K562 (cell line): ENCODE measurements around the gene ICA1. TPM values are rescaled to one million over a fixed set of nuclear protein-coding genes. Genes with fewer than 3 reads are reported as not detected.

Source experiments
- ATAC-seq: fragments of 200-7000 bp; cut with Tn5 transposase; 3 replicates; pipeline ENCODE4 v1.9.1; 2020; ENCODE audit warnings: moderate library complexity
- BruUV-seq: library from RNA; stranded (reverse); fragments of 400-500 nt; replicated peaks from 2 replicates; lab custom pipeline; 2021; lab: Mats Ljungman, UMichigan
- CTCF ChIA-PET: fragments of 300-600 bp; formaldehyde crosslinking; extraction: SDS; loops from one replicate; lab custom pipeline; 2021; ENCODE audit warnings: low intra/inter-chr PET ratio; lab: Yijun Ruan, JAX
- POLR2A ChIA-PET: fragments of 300-600, 350-650 bp; sonication (Branson Sonifier 250); formaldehyde crosslinking; extraction: SDS; loops from one replicate; lab custom pipeline; 2021; ENCODE audit warnings: antibody characterized with exemption, inconsistent platforms; lab: Yijun Ruan, JAX
- DNase-seq, 4 experiments: peaks; one replicate each; pipeline versions ENCODE4 v3.0.0 to v3.0.0-alpha.2; 2011 to 2018; ENCODE audit warnings: low spot score in 3 of 4, mixed read lengths in 3 of 4; ENCODE audit errors: extremely low read depth in 1 of 4
- FAIRE-seq: peaks from 2 replicates; lab custom pipeline; 2011; peaks lifted over from hg19 to GRCh38; lab: Jason Lieb, UNC
- H2AFZ ChIP-seq: 2 replicates; pipeline ENCODE4 v1.6.0; 2011; ENCODE audit warnings: low read depth, low read length, control low read depth, inconsistent platforms
- H3K27ac ChIP-seq: fragments of 200-600 bp; 3 replicates; pipeline ENCODE4 v1.8.0; 2011; ENCODE audit warnings: low read depth, mild to moderate bottlenecking, control low read depth, inconsistent platforms, low read length, moderate library complexity, mixed read lengths; ENCODE audit errors: extremely low read depth
- H3K27me3 ChIP-seq, 2 experiments: fragments of 300-600 bp in 1 of 2; 2 replicates in 1 of 2; 3 replicates in 1 of 2; pipeline versions ENCODE4 v1.6.0 to v1.8.0; 2011; ENCODE audit warnings: inconsistent platforms in 2 of 2, low read length in 2 of 2, mild to moderate bottlenecking in 1 of 2, mixed read lengths in 1 of 2, moderate library complexity in 1 of 2; ENCODE audit not compliant: control insufficient read depth in 2 of 2, insufficient read depth in 2 of 2
- H3K36me3 ChIP-seq: fragments of 300-600 bp; 3 replicates; pipeline ENCODE4 v1.8.0; 2011; ENCODE audit warnings: mild to moderate bottlenecking, low read length, inconsistent platforms; ENCODE audit not compliant: control insufficient read depth, insufficient read depth
- H3K4me1 ChIP-seq, 2 experiments: fragments of 200-600 bp in 1 of 2; replicated peaks in 1 of 2; 2 replicates in 1 of 2; 3 replicates in 1 of 2; pipeline versions ENCODE4 v1.5.1 to v1.8.0; 2011; ENCODE audit warnings: inconsistent platforms in 2 of 2, low read length in 2 of 2, mild to moderate bottlenecking in 1 of 2, mixed read lengths in 1 of 2, moderate library complexity in 1 of 2; ENCODE audit not compliant: control insufficient read depth in 2 of 2, insufficient read depth in 2 of 2
- H3K4me2 ChIP-seq: 2 replicates; pipeline ENCODE4 v1.6.1; 2011; ENCODE audit warnings: low read length, control low read depth, inconsistent platforms, mixed read lengths; ENCODE audit not compliant: insufficient read depth
- H3K4me3 ChIP-seq: fragments of 200-600 bp; sonication (generic), shearing (Covaris generic); 2 replicates; pipeline ENCODE4 v1.5.1; 2016; ENCODE audit warnings: control low read depth, inconsistent platforms
- H3K79me2 ChIP-seq: fragments of 200-600 bp; 3 replicates; pipeline ENCODE4 v1.8.0; 2011; ENCODE audit warnings: low read length, inconsistent platforms; ENCODE audit not compliant: control insufficient read depth, insufficient read depth
- H3K9ac ChIP-seq, 2 experiments: 2 replicates each; pipeline versions ENCODE4 v1.6.0 to v1.6.1; 2011; ENCODE audit warnings: low read depth in 2 of 2, low read length in 2 of 2, control low read depth in 1 of 2, inconsistent platforms in 1 of 2, mild to moderate bottlenecking in 1 of 2, mixed read lengths in 1 of 2; ENCODE audit not compliant: insufficient read depth in 1 of 2
- H3K9me1 ChIP-seq: one replicate; pipeline ENCODE4 v1.6.0; 2011; ENCODE audit warnings: inconsistent platforms, mild to moderate bottlenecking, low read length, moderate library complexity; ENCODE audit not compliant: control insufficient read depth, insufficient read depth
- H3K9me3 ChIP-seq: replicated peaks from 2 replicates; pipeline ENCODE4 v1.5.1; 2011; ENCODE audit warnings: low read depth, low read length, inconsistent platforms; ENCODE audit not compliant: control insufficient read depth, insufficient read depth
- H4K20me1 ChIP-seq: replicated peaks from 2 replicates; pipeline ENCODE4 v1.6.1; 2011; ENCODE audit warnings: low read length, inconsistent platforms, mixed read lengths; ENCODE audit not compliant: control insufficient read depth, insufficient read depth
- GTF2F1 ChIP-seq: IDR thresholded peaks from 2 replicates; pipeline ENCODE4 v1.6.1; 2011; ENCODE audit warnings: low read depth, low read length, improper control_type of control experiment
- MYBL2 ChIP-seq, 2 experiments: fragments of 450-650 bp in 1 of 2; sonication (generic) in 1 of 2; formaldehyde crosslinking in 1 of 2; IDR thresholded peaks; 2 replicates each; pipeline versions ENCODE4 v1.6.1 to v1.8.1; 2017 to 2022; ENCODE audit warnings: borderline replicate concordance in 1 of 2, inconsistent platforms in 1 of 2, low read depth in 1 of 2, mild to moderate bottlenecking in 1 of 2, missing genetic modification reagents in 1 of 2, moderate library complexity in 1 of 2
- MYNN ChIP-seq, 2 experiments: sonication (generic); formaldehyde crosslinking in 1 of 2; IDR thresholded peaks; 2 replicates each; pipeline versions ENCODE4 v1.5.0 to v1.6.1; 2016 to 2020; ENCODE audit warnings: antibody characterized with exemption in 1 of 2, missing genetic modification reagents in 1 of 2
- NFYB ChIP-seq: IDR thresholded peaks from 2 replicates; pipeline ENCODE4 v1.6.1; 2011; ENCODE audit warnings: mild to moderate bottlenecking, moderate library complexity; ENCODE audit not compliant: insufficient read length; ENCODE audit errors: extremely low read depth
- OTX1 ChIP-seq: fragments of 450-650 bp; formaldehyde crosslinking; IDR thresholded peaks from 2 replicates; pipeline ENCODE4 v1.4.0; 2022; ENCODE audit warnings: mild to moderate bottlenecking
- TAF1 ChIP-seq: IDR thresholded peaks from 2 replicates; pipeline ENCODE4 v1.6.1; 2011; ENCODE audit warnings: mild to moderate bottlenecking, low read length, moderate library complexity; ENCODE audit not compliant: insufficient read depth, control insufficient read depth, severe bottlenecking; ENCODE audit errors: extremely low read depth
- ZNF224 ChIP-seq: sonication (generic); formaldehyde crosslinking; IDR thresholded peaks from 2 replicates; pipeline ENCODE4 v1.8.0; 2022; ENCODE audit warnings: mild to moderate bottlenecking, missing genetic modification reagents
- ZNF282 ChIP-seq: sonication (generic); formaldehyde crosslinking; IDR thresholded peaks from 2 replicates; pipeline ENCODE4 v1.8.1; 2023; ENCODE audit warnings: missing genetic modification reagents
- ZNF316 ChIP-seq: fragments of 450-650 bp; IDR thresholded peaks from 2 replicates; pipeline ENCODE4 v1.6.1; 2016
- WGBS: fragments of 100-300 bp; shearing (Covaris generic); methylation state at CpG from one replicate; pipeline ENCODE4 v1.1.6; 2016; ENCODE audit warnings: low coverage, mixed read lengths; ENCODE audit not compliant: insufficient coverage; ENCODE audit errors: missing lambda C conversion rate; 5-methylcytosine and 5-hydroxymethylcytosine counted together
- in situ Hi-C: fragments of 300-500 bp; cut with MboI; formaldehyde crosslinking; loops from 4 replicates; pipeline ENCODE4 v1.15.0; 2018; ENCODE audit warnings: inconsistent platforms, mixed read lengths
- intact Hi-C: fragments of 100-400 bp; cut with micrococcal nuclease; formaldehyde crosslinking; loops from 2 replicates; pipeline ENCODE4 v1.14.2; 2022
- polyA plus RNA-seq, 8 experiments: library from polyadenylated mRNA; depleted of rRNA in 4 of 8; stranded (reverse) in 5 of 8; unstranded in 3 of 8; fragments of >200 nt; fragmentation: Nextera tagmentation in 2 of 8; fragmentation: Illumina TruSeq in 1 of 8; extraction: Ambion mirVana in 2 of 8; extraction: Trizol in 1 of 8; gene quantifications; 2 replicates each; pipeline versions ENCODE4 v1.2.1 to v1.2.3, GENCODE V29; 2011 to 2014; ENCODE audit warnings: inconsistent platforms in 1 of 8, missing spikeins in 1 of 8
- total RNA-seq, 7 experiments: library from RNA; depleted of rRNA in 6 of 7; stranded (reverse); fragments of >200 nt in 6 of 7; fragmentation: Illumina TruSeq in 2 of 7; extraction: Trizol in 2 of 7; gene quantifications; 2 replicates each; pipeline versions ENCODE4 v1.2.1 to v1.2.3, GENCODE V29; 2011 to 2021; ENCODE audit warnings: low replicate concordance in 1 of 7
- TF ChIP-seq, protein P1 (sequence below), 2 experiments: fragments of 450-650 bp; conservative IDR thresholded peaks; 2 replicates each; pipeline ENCODE4 v1.6.1; 2017; ENCODE audit warnings: mild to moderate bottlenecking in 2 of 2, moderate library complexity in 2 of 2
- TF ChIP-seq, protein P2 (sequence below): fragments of 250-450 bp; sonication (Bioruptor Pico); IDR thresholded peaks from 2 replicates; pipeline ENCODE4 v1.8.0; 2022; ENCODE audit warnings: inconsistent platforms

The ICA1 gene
- total and polyA plus RNA-seq, 9 of the 15 experiments (the other 6 are each of a cell fraction or from before 2014, with no cell fraction given), result 7.1 to 22.3 (median 16.4) TPM

DNA sequence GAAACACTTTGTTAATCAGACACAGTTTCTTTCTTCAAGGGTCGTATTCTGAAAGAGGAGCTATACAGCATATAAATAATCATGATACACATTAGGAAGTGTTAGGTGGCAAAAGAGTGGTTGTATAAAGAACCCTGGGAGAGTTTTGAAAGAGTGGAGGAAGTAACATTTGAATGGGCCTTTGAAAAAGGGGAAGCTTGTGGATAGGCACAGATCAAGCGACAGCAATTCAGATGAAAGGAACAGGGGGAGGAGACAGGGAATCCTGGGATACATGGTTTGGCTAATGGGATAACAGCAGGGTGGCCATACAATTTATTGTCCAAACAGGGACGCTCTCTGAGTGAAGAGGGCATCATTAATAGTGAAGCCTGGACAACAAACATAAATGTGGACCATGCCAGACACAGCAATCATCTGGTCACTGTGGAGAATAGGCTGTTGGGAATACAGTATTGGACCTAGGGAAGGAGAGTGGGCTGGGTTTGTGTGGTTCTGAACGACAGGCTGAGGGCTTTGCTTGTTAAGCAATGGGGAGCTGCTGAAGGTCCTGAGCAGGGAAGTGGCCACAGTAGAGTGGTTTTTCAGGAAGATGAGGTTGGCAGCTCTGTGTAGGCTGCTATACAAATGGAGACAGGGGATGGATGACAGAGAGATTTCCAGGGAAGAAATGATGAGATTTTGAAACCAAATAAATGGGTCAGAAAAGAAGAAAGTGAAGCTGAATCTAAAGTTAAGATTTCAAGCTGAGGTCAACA is 75.9 kb downstream of the ICA1 start:
- Histone ChIP-seq H3K9me3 (no peaks in the 10 kb centered on the region), H3K9me1 (no peaks in the 10 kb centered on the region), H2AFZ (no peak overlapping the region), H3K4me1 (no peaks in the 10 kb centered on the region), H3K27ac (no peak overlapping the region), H3K4me2 (no peak overlapping the region), H3K36me3 (no peaks in the 10 kb centered on the region), H3K79me2 (no peaks in the 10 kb centered on the region), H3K9ac (no peak overlapping the region; a peak in 1 of 4 replicates), H3K4me3 (no peak overlapping the region), H3K27me3 (no peaks in the 10 kb centered on the region), H4K20me1 (no peaks in the 10 kb centered on the region)
- ChIA-PET POLR2A (interaction anchor here (1.0 to 1.5 kb wide), 2 partner anchors 9 to 21 kb away, joined by 3 read pairs; no protein-coding TSS in a partner anchor), CTCF (no interaction called here)
- ATAC-seq (no peak), DNase-seq (no peak), FAIRE-seq (no peak)
- no TSS peak for BruUV-seq
- TF ChIP-seq ZNF316 (0 out of 2 replicates have a peak, but pooled peaks have one; percentile 8), NFYB (no peak)
- 36% methylated on average over 4 of the region's 4 CpGs for WGBS
- in situ Hi-C loops, result no loop called here
- intact Hi-C loops, result no loop called here

DNA sequence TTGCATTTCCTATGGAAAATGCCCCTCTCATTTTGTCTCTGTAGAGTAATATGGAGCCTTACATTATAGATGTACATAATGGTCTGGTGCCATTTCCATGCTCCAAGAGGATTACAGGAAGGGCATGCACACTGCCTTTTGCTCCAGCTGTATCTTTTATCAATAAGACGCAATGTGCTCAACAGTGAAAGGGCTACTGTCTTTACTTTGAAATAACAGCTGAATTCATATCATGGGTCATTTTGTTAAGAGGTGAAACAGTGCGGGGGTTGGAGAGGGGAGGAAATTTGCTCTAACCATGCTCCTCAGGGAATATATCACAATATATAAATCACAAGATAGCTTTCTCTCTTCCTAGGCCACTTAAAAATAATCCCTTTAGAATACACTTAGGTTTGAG is 77.7 kb downstream of the ICA1 start:
- Histone ChIP-seq H3K36me3 (no peaks in the 10 kb centered on the region), H3K4me3 (no peak overlapping the region), H3K27ac (no peak overlapping the region), H3K27me3 (no peaks in the 10 kb centered on the region), H3K9me3 (no peaks in the 10 kb centered on the region), H3K4me1 (no peaks in the 10 kb centered on the region), H3K79me2 (no peaks in the 10 kb centered on the region), H3K4me2 (no peak overlapping the region), H3K9ac (no peak overlapping the region), H2AFZ (no peak overlapping the region), H3K9me1 (no peaks in the 10 kb centered on the region), H4K20me1 (no peaks in the 10 kb centered on the region)
- WGBS, result 89% methylated on average over 2 of the region's 2 CpGs
- POLR2A ChIA-PET, result interaction anchor here (0.6 kb wide), 1 partner anchor 274 kb away, joined by 3 read pairs; no protein-coding TSS in a partner anchor
- BruUV-seq, result no TSS peak
- in situ Hi-C loops, result no loop called here
- ATAC-seq, result no peak
- CTCF ChIA-PET, result no interaction called here
- intact Hi-C loops, result no loop called here
- FAIRE-seq, result no peak
- DNase-seq, result no peak
- TF ChIP-seq MYNN (IDR thresholded peaks at IDR 0.05) (no peak), MYNN (CRISPR knock-in tag; IDR thresholded peaks at IDR 0.05) (no peak), GTF2F1 (no peak), MYBL2 (IDR thresholded peaks at IDR 0.05; ENCODE audit: low read depth) (no peak), MYBL2 (CRISPR knock-in tag; IDR thresholded peaks at IDR 0.05; ENCODE audit: borderline replicate concordance) (no peak), OTX1 (CRISPR knock-in tag) (no peak), TAF1 (no peak), ZNF224 (CRISPR knock-in tag) (no peak), ZNF282 (CRISPR knock-in tag) (no peak)
- TF ChIP-seq, protein P1, sequence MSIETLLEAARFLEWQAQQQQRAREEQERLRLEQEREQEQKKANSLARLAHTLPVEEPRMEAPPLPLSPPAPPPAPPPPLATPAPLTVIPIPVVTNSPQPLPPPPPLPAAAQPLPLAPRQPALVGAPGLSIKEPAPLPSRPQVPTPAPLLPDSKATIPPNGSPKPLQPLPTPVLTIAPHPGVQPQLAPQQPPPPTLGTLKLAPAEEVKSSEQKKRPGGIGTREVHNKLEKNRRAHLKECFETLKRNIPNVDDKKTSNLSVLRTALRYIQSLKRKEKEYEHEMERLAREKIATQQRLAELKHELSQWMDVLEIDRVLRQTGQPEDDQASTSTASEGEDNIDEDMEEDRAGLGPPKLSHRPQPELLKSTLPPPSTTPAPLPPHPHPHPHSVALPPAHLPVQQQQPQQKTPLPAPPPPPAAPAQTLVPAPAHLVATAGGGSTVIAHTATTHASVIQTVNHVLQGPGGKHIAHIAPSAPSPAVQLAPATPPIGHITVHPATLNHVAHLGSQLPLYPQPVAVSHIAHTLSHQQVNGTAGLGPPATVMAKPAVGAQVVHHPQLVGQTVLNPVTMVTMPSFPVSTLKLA (conservative IDR thresholded peaks at IDR 0.05), result no peak
- TF ChIP-seq, protein P2, sequence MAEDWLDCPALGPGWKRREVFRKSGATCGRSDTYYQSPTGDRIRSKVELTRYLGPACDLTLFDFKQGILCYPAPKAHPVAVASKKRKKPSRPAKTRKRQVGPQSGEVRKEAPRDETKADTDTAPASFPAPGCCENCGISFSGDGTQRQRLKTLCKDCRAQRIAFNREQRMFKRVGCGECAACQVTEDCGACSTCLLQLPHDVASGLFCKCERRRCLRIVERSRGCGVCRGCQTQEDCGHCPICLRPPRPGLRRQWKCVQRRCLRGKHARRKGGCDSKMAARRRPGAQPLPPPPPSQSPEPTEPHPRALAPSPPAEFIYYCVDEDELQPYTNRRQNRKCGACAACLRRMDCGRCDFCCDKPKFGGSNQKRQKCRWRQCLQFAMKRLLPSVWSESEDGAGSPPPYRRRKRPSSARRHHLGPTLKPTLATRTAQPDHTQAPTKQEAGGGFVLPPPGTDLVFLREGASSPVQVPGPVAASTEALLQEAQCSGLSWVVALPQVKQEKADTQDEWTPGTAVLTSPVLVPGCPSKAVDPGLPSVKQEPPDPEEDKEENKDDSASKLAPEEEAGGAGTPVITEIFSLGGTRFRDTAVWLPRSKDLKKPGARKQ (CRISPR knock-in tag), result no peak
